HG03060 (cell line): Measurements from ENCODE around the gene AICDA.
"Not testable (repeated sequence)": the region's sequence is repeated elsewhere in the genome, so short reads cannot be mapped to it uniquely, and the experiment has no call there.

ENCODE experiments used
- ATAC-seq: cut with Tn5 transposase; IDR thresholded peaks from one replicate; pipeline ENCODE4 v1.9.1; 2021; ENCODE audit warnings: low read depth, moderate number of reproducible peaks; ENCODE audit not compliant: unreplicated experiment

Gene AICDA

GRCh38 chr12:8615206-8615605, 2.5 kb upstream of the AICDA start:
- ATAC-seq, result no peak

- not testable (repeated sequence) for ATAC-seq
Observed at GRCh38 chr12:8613881-8614280, 1.2 kb upstream of the AICDA start.

GRCh38 chr12:8609061-8609570, 3.5 kb downstream of the AICDA start:
- no peak for ATAC-seq

- ATAC-seq, result no peak
Observed at GRCh38 chr12:8606890-8607289, 5.8 kb downstream of the AICDA start.

GRCh38 chr12:8605057-8605456, 7.6 kb downstream of the AICDA start:
- no peak for ATAC-seq

- no peak for ATAC-seq
Observed at GRCh38 chr12:8603856-8604255, 8.8 kb downstream of the AICDA start.

GRCh38 chr12:8603286-8603685, 9.4 kb downstream of the AICDA start:
- ATAC-seq, result no peak

GRCh38 chr12:8596561-8596960, 16.1 kb downstream of the AICDA start:
- ATAC-seq, result no peak

GRCh38 chr12:8594072-8594471, 18.6 kb downstream of the AICDA start:
- ATAC-seq, result no peak

GRCh38 chr12:8593246-8593645, 19.4 kb downstream of the AICDA start:
- ATAC-seq, result no peak

GRCh38 chr12:8590842-8591545, 21.7 kb downstream of the AICDA start:
- no peak for ATAC-seq

- ATAC-seq, result no peak
Observed at GRCh38 chr12:8589679-8590078, 23.0 kb downstream of the AICDA start.

GRCh38 chr12:8584478-8584877, 28.2 kb downstream of the AICDA start:
- ATAC-seq, result not testable (repeated sequence)

GRCh38 chr12:8584004-8584403, 28.7 kb downstream of the AICDA start:
- no peak for ATAC-seq

- ATAC-seq, result no peak
Observed at GRCh38 chr12:8581098-8581784, 31.4 kb downstream of the AICDA start.

GRCh38 chr12:8577879-8578278, 34.8 kb downstream of the AICDA start:
- ATAC-seq, result no peak

- ATAC-seq, result no peak
Observed at GRCh38 chr12:8572507-8572906, 40.2 kb downstream of the AICDA start.

GRCh38 chr12:8566525-8566924, 46.1 kb downstream of the AICDA start:
- no peak for ATAC-seq

- ATAC-seq, result not testable (repeated sequence)
Observed at GRCh38 chr12:8566052-8566451, 46.6 kb downstream of the AICDA start.

- no peak for ATAC-seq
Observed at GRCh38 chr12:8564656-8565055, 48.0 kb downstream of the AICDA start.

GRCh38 chr12:8563356-8563755, 49.3 kb downstream of the AICDA start:
- ATAC-seq, result no peak

- no peak for ATAC-seq
Observed at GRCh38 chr12:8562310-8562709, 50.3 kb downstream of the AICDA start.
